ENCODE measurements around the gene PRKCZ.

The PRKCZ gene

DNA sequence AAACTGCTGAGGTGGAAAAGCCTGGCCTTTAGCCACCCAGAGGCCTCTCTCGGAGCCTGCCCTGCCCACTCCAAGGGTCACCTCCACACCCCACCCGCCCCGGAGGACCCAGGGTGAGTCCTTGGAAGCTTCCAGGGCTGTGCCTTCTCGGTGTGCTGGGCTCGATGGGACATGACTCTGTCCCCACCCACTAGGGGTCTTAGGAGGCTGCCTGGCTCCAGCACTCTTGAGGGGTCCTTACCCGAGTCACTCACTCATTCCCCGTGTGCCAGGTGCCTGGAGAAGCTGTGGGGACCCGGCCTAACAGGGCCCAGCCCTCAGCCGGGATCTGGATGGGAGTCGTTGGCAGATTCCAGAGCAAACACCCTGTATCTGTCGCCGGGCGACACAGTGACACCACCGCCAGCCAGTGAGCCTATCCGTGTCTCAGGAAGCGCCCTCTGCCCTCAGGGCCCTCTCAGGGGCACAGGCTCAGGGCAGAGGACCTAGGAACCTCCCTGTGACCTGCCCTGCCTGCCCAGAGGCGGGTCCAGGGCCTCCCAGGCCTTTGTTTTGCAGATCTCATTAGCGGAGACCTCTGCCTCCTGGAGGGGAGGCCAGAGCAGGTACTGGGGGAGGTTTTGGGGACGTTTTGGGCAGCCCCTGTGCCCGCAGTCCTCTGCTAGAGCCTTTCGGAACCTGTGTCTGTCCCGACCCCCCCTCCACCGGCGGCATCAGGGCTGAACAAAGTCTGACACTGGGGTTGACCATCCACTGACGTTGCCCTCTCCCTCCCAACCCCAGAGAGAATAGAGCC lies 3.1 kb upstream of the PRKCZ start:
- DNase-seq: no peak

DNA sequence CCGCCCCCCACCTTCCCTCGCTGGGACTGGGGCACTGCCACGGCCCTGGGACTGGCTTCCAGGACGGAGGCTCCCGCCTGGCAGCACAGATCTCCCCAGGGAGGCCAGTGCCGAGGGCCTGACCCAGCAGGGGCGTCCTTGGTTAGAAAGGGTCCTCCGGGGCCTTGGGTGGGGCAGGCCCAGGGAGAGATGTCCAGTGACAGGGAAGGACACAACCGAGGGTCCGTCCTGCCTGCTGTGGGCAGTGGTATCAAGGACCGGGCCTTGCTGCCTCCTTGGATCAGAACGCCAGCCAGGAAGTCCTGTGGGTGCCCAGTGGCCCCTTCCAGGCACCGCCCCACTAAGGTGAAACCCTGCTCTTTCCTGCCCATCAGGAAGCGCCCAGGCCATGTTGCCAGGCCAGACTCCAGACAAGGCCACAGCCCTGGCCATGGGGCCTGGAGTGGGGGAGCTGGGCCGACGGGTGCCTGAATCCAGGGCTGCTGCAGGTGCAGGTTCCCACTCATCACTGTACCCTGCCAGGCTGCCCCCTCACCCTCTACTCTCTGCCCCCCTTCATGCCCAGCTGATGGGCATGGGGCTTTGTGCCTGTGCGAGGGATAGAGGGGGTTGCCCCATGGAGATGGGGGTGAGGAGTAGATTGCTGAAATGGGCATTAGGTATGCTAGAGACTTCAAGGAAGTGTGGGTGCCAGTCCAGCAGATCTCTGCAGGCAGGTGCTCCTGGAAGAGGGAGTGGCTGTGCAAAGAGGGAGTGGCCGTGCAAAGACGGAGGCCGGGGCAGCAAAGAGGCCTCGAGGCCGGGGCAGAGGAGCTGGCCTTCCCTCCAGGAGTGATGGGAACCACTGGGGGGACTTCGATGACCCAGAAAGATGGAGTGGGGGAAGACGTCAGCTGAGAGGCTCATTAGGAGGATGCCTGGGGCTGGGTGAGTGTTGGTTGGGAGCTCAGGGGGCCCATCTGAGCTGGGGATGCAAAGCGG lies 2.2 kb upstream of the PRKCZ start:
- DNase-seq: no peak

GRCh38 chr1:2049225-2049717 lies 940 bp upstream of the PRKCZ start:
- DNase-seq: no peak

- DNase-seq: no peak
Measured at GRCh38 chr1:2050461-2050792, 216 bp downstream of the PRKCZ start.

DNA sequence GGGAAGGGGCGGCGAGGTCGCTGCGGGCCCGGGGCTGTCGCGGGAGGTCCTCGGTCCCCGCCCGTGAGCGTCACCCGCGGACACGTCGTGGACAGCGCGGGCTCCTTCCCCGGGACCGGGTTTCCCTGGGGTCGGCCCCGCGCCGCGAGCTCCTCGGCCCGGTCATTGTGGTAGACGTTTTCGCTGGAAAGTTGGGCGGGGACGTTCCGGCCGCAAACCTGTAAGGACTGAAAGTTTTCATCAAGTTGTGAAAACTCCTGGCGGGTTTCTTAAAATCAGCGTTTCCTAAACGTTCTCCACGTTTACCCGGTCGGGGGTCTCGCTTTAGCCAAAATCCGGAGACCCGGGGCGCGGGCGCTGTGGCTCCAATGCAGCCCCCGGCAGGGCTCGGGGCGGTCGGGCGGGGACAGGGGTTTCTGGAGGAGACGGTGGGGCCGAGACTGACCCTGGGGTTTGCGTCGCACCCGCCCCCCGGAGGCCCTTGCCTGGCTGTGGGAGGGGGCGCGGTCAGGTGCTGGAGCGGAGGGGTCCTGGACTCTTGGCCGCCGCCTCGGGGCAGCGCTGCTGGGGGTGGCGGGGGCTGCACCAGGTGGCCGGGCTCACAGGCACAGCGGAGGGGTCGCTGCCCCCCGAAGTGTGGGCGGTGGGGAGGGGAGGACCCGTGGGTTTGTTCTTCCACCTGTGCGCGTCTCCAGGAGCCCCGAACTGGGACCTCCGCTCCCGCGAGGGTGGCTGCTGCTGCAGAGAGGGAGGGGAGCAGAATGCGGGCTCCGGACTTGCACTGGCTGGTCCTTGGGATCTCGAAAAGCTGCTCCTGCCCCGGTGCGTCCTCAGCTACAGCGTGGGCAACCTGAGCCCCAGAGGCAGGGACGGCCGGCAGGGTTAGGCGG lies 827 bp downstream of the PRKCZ start:
- no peak for DNase-seq

GRCh38 chr1:2052054-2052679 lies 2.0 kb downstream of the PRKCZ start:
- no peak for DNase-seq

GRCh38 chr1:2052756-2053155 lies 2.5 kb downstream of the PRKCZ start:
- no peak for DNase-seq

DNA sequence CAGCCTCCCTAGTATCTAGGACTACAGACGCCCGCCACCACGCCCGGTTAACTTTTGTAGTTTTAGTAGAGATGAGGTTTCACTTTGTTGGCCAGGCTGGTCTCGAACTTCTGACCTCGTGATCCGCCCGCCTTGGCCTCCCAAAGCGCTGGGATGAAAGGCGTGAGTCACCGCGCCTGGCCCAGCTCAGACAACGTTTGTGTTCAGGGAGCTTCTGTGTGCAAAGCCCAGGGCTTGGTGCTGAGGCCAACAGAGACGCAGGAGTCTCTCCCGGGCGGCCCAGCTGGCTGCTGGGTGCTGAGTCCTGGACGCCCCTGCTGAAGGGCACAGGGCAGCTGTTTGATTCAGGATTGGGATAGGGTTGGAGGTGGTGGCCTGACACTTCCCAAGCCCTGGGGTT lies 3.0 kb downstream of the PRKCZ start:
- no peak for DNase-seq

- DNase-seq: no peak
Measured at GRCh38 chr1:2053784-2054376, 3.7 kb downstream of the PRKCZ start.

- no peak for DNase-seq
Measured at GRCh38 chr1:2054560-2054959, 4.3 kb downstream of the PRKCZ start.

DNA sequence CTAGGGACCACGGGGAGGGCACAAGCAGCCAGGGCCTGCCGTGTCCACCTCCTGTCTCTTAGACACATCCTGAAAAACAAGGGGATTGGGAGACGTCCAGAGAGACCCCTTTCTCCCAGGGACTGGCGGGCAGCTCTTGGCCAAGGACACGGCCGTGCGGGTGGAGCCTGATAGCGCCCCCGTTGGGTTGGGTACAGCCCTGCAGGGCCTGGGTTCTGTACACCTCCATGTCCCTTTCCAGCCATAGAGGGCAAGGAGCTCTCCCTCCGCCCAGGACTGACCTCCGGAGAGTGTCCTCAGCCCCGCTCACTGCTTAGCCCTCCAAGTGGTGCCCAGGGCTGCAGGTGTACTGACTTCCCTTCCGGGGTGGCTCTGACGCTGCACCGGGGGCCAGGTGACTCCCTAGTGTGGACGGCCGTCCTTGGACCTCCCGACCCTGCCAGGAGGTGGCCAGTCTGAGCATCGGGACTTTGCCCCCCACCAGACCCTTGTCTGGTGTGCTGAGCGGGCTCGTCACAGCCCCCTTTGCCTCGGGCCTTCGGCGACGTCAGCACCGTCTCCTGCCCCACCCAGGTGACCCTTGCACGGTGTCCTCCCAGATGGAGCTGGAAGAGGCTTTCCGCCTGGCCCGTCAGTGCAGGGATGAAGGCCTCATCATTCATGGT lies 5.8 kb downstream of the PRKCZ start:
- no peak for DNase-seq

DNA sequence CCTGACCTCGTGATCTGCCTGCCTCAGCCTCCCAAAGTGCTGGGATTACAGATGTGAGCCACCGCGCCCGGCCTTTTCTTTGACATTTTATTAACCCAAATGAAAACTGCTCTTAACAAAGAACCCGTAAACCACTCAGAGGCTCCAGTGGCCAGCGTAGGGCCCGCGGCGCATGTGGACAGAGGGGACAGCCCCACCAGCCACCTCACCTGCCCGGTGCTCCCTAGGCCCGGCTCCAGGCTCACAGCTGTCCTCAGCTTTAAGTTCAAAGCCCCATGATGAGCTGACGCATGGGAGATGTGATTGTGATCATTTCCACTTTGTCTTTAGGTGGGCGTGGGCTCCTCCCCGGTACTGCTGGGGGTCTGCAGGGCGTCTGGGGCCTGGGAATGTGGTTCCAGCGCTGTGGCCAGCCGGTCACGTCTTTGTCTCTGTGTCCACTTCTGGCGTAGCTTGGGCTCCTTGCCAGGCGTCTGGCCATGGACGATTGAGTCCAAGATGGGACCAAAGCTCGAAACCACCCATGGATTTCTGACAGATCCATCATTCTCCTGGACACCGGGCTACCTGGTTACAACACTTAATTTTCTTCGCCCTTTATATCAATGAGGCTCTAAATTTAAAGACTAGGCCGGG lies 6.9 kb downstream of the PRKCZ start:
- DNase-seq: no peak

DNA sequence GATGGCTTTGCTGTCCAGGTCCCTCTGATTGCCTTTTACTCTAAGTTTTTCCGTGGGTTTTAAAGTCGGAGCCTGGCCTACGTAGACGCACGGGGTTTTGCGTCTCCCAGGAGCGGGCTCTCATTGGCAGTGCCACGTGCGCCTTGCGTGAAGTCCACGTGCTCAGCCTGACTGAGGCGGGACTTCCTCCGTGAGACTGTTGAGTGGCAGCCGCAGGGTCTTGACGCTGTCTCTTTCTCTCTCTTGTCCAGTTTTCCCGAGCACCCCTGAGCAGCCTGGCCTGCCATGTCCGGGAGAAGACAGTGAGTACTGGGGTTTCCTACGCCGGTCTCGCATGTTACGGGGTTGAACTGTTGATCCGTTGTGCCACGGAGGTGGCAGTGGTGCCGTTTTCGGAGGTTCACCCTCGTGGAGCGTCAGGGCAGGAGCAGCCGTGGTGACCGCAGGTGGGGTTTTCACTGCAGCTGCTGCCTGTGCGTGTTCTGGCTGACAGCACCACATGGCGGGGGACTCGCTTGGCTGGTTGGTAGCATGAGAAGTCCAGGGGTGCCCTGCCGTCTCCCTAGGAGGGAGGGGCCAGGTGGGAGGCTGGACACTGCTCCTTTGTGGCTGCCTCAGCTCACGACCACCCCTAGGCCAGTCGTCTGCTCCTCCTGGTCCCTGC lies 9.2 kb downstream of the PRKCZ start:
- no peak for DNase-seq

- no peak for DNase-seq
Measured at GRCh38 chr1:2060072-2060471, 9.9 kb downstream of the PRKCZ start.

DNA sequence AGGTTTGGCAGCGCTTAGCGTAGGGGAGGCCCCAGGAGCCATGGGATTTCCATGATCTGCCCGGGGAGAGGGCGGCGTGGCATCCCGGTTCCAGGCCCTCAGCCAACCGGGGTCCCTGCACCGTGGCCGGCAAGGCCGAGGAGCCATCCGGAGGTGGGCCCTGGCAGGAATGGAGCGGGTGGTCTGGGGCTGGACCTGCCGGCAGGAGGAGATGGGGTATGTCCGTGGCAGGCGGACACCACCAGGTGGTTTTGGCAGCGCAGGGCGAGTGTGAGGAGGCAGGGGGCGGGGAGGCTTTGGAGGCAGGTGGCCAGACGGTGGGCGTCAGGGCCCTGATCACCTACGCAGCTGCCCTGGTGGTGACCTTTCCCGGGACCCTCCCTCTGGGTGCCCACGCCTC lies 10.3 kb downstream of the PRKCZ start:
- DNase-seq: no peak

DNA sequence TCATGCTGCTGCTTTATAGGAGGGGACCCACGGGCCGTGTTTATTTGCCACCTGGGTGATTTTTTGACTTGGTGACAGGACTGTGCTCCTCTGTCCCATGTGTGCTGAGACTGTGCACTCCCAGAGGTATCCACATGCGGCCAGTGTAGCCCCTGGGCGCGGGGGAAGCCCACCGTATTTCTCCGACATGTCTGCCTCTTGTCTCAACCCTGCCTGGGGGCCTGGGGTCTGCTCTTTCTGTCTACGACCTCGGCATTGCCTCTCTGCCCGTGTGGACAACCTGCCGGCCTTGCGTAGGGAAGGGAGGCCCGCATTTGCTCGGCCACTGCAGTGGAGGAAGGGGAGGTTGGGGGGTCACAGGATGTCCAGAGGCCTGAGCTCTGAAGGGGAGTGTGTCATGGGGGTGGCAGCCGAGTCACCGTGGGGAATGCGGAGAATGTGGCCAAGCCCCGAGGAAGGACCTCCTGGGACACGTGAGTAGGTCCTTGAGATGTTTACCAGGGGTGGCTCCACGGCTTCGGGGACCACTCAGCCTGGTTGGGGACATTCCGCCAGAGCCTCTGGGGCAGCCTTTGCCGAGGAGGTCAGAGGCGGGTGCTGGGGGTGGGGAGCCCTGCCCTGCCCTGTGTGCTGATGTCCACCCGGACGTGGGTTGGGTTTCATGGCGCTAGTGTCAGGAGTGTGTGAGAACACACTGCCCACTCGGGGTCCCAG lies 11.0 kb downstream of the PRKCZ start:
- DNase-seq: no peak

DNA sequence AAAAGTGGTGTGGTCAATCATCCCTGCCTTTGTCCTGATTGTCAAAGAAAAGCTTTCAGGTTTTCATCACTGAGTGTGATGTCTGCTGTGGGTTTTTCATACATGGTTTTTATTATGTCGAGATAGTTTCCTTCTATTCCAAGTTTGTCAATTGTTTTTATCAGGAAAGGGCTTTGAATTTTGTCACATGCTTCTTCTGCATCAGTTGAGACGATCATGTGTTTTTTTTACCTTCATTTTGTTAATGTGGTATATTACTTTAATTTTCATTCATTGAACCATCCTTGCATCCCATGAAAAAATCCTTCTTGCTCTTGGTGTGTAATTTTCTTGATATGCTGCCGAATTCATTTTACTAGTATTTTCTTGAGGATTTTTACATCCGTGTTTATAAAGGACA lies 15.5 kb downstream of the PRKCZ start:
- no peak for DNase-seq

GRCh38 chr1:2067393-2067792 lies 17.2 kb downstream of the PRKCZ start:
- no peak for DNase-seq

DNA sequence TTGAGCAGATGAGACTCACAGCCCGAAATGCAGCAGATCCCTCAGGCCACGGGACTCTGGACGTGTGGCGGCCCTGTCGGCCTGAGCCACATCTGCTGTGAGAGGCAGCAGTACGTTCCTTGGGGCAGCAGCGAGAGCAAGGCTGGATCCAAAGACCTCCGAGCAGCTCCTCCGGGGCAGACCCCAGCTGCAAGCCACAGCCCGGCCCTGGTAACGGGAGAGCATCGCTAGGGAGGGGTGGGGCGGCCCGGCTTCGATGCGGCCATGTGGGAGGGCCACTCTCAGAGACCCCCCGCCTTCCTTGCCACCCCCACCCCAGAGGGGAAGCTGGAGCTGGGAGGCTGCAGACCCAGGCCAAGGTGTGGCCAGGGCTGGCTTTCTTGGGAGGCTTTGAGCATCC lies 17.8 kb downstream of the PRKCZ start:
- DNase-seq: no peak

DNA sequence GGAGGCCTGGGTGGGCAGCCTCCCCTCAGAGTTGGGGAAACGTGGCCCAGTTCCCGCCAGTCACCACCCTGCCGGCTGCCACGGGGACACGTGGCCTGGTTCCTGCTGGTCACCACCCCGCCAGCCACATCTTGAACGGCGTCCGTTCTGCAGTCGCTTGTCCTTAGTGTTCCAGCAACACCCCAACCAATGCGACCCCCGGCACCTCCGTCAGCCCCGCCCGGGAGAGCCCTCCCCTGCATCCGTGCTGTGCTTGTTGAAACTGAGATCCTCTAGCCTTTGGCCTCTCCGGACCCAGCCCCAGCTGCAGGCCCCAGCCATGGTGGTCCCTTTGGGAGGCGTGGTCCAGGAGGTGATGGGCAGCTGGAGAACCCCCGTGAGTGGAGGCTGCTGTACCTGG lies 18.7 kb downstream of the PRKCZ start:
- DNase-seq: no peak

All from suppressor macrophage treated with lipopolysaccharide for 4 hours (primary cell).